ENCODE results near the gene ISOC2.

- TF ChIP-seq CTCF (IDR thresholded peaks at IDR 0.05; ENCODE audit: extremely low read depth in 1 of 2, insufficient read depth in 1 of 2, low read depth in 1 of 2, low read length in 2 of 2) (no peak), GATA2 (IDR thresholded peaks at IDR 0.05; ENCODE audit: insufficient read depth, insufficient read length, low read depth, low read length) (no peak), POLR2AphosphoS5 (IDR thresholded peaks at IDR 0.05; ENCODE audit: insufficient read depth, low read depth, low read length) (no peak), POLR2A (IDR thresholded peaks at IDR 0.05; ENCODE audit: low read depth, low read length) (no peak)
Observed at GRCh38 chr19:55410168-55410567, 51.3 kb downstream of the ISOC2 start.
